Measurements from ENCODE around the gene GPBP1.
"Not testable (repeated sequence)": the region's sequence is repeated elsewhere in the genome, so short reads cannot be mapped to it uniquely, and the experiment has no call there.

The GPBP1 gene

GRCh38 chr5:57173319-57174127, at the start of gene GPBP1:
Gene GPBP1, plus strand, starts transcription at chr5:57174059. Its CDS starts 40,072 bp downstream, at chr5:57214131.
- peak; percentile 98 for DNase-seq

GRCh38 chr5:57128325-57128724, 45.5 kb upstream of the GPBP1 start:
- DNase-seq, result no peak

- no peak for DNase-seq
Measured at GRCh38 chr5:57133574-57133973, 40.3 kb upstream of the GPBP1 start.

- no peak for DNase-seq
Measured at GRCh38 chr5:57137401-57137800, 36.5 kb upstream of the GPBP1 start.

- no peak for DNase-seq
Measured at GRCh38 chr5:57152316-57152715, 21.5 kb upstream of the GPBP1 start.

- no peak for DNase-seq
Measured at GRCh38 chr5:57155033-57155432, 18.8 kb upstream of the GPBP1 start.

- DNase-seq, result peak; percentile 2
Measured at GRCh38 chr5:57157131-57157530, 16.7 kb upstream of the GPBP1 start.

GRCh38 chr5:57157666-57158065, 16.2 kb upstream of the GPBP1 start:
- DNase-seq, result no peak

GRCh38 chr5:57163553-57164006, 10.3 kb upstream of the GPBP1 start:
- DNase-seq, result no peak

GRCh38 chr5:57164124-57164523, 9.7 kb upstream of the GPBP1 start:
- no peak for DNase-seq

GRCh38 chr5:57165171-57165570, 8.7 kb upstream of the GPBP1 start:
- DNase-seq, result not testable (repeated sequence)

GRCh38 chr5:57166276-57166675, 7.6 kb upstream of the GPBP1 start:
- no peak for DNase-seq

GRCh38 chr5:57167201-57167600, 6.7 kb upstream of the GPBP1 start:
- no peak for DNase-seq

- DNase-seq, result not testable (repeated sequence)
Measured at GRCh38 chr5:57170116-57170515, 3.7 kb upstream of the GPBP1 start.

- no peak for DNase-seq
Measured at GRCh38 chr5:57171816-57172465, 1.9 kb upstream of the GPBP1 start.

- DNase-seq, result no peak
Measured at GRCh38 chr5:57172466-57173318, 1.2 kb upstream of the GPBP1 start.

- DNase-seq, result no peak
Measured at GRCh38 chr5:57174128-57174889, 450 bp downstream of the GPBP1 start.

GRCh38 chr5:57174890-57175510, 1.1 kb downstream of the GPBP1 start:
- no peak for DNase-seq

GRCh38 chr5:57175551-57176309, 1.9 kb downstream of the GPBP1 start:
- DNase-seq, result no peak

GRCh38 chr5:57176350-57176857, 2.5 kb downstream of the GPBP1 start:
- no peak for DNase-seq
